GM21360 (cell line): Measurements from ENCODE around the gene SLC22A23.

Experiments
- ATAC-seq: cut with Tn5 transposase; IDR thresholded peaks from one replicate; pipeline ENCODE4 v1.9.1; 2021; ENCODE audit warnings: mild to moderate bottlenecking, moderate library complexity; ENCODE audit not compliant: unreplicated experiment

The SLC22A23 gene

GRCh38 chr6:3290149-3290930 lies 166.5 kb downstream of the SLC22A23 start:
- ATAC-seq, result no peak

- no peak for ATAC-seq
Observed at GRCh38 chr6:3289664-3290055, 167.2 kb downstream of the SLC22A23 start.

- no peak for ATAC-seq
Observed at GRCh38 chr6:3288711-3289663, 167.9 kb downstream of the SLC22A23 start.

- no peak for ATAC-seq
Observed at GRCh38 chr6:3287976-3288707, 168.7 kb downstream of the SLC22A23 start.

GRCh38 chr6:3287308-3287707 lies 169.5 kb downstream of the SLC22A23 start:
- no peak for ATAC-seq

- ATAC-seq, result no peak
Observed at GRCh38 chr6:3286641-3287171, 170.1 kb downstream of the SLC22A23 start.

GRCh38 chr6:3285732-3286131 lies 171.1 kb downstream of the SLC22A23 start:
- no peak for ATAC-seq

GRCh38 chr6:3285049-3285639 lies 171.7 kb downstream of the SLC22A23 start:
- ATAC-seq, result no peak

GRCh38 chr6:3284436-3284876 lies 172.4 kb downstream of the SLC22A23 start:
- ATAC-seq, result no peak

GRCh38 chr6:3283641-3284435 lies 173.0 kb downstream of the SLC22A23 start:
- ATAC-seq, result no peak

GRCh38 chr6:3283241-3283640 lies 173.6 kb downstream of the SLC22A23 start:
- no peak for ATAC-seq

- no peak for ATAC-seq
Observed at GRCh38 chr6:3282476-3283236, 174.2 kb downstream of the SLC22A23 start.

- no peak for ATAC-seq
Observed at GRCh38 chr6:3281631-3282475, 175.0 kb downstream of the SLC22A23 start.

GRCh38 chr6:3280866-3281465 lies 175.9 kb downstream of the SLC22A23 start:
- ATAC-seq, result no peak

GRCh38 chr6:3280091-3280490 lies 176.8 kb downstream of the SLC22A23 start:
- ATAC-seq, result no peak

GRCh38 chr6:3278691-3279090 lies 178.2 kb downstream of the SLC22A23 start:
- no peak for ATAC-seq

GRCh38 chr6:3277851-3278416 lies 178.9 kb downstream of the SLC22A23 start:
- no peak for ATAC-seq
